WTC11 (cell line): ENCODE data around the gene SUV39H2. TPM values are rescaled to one million over a fixed set of nuclear protein-coding genes. Genes with fewer than 3 reads are reported as not detected.
"Not testable (repeated sequence)": the region's sequence is repeated elsewhere in the genome, so short reads cannot be mapped to it uniquely, and the experiment has no call there.

Source experiments
- ATAC-seq: fragments of 200-7000 bp; cut with Tn5 transposase; 2 replicates; pipeline ENCODE4 v1.10.0; 2021; ENCODE audit warnings: mild to moderate bottlenecking, moderate library complexity
- CTCF ChIA-PET: fragments of 300-600 bp; sonication (Branson Sonifier 250); formaldehyde crosslinking; loops from one replicate; lab custom pipeline; 2021; ENCODE audit warnings: antibody characterized with exemption; lab: Charles Lee
- POLR2A ChIA-PET: fragments of 350-600 bp; sonication (Branson Sonifier 250); formaldehyde crosslinking; loops from one replicate; lab custom pipeline; 2021; ENCODE audit warnings: antibody characterized with exemption; lab: Charles Lee
- DNase-seq: peaks from one replicate; pipeline ENCODE4 v3.0.0; 2021; ENCODE audit warnings: low spot score
- H3K27ac Mint-ChIP-seq: 2 replicates; pipeline ENCODE4 v1.8.0; 2021; ENCODE audit warnings: mixed read lengths
- H3K27me3 Mint-ChIP-seq: 2 replicates; pipeline ENCODE4 v1.8.0; 2021; ENCODE audit warnings: low read depth, mild to moderate bottlenecking, moderate library complexity, mixed read lengths
- H3K36me3 Mint-ChIP-seq: 2 replicates; pipeline ENCODE4 v1.8.0; 2021; ENCODE audit warnings: mixed read lengths
- H3K4me1 Mint-ChIP-seq: 2 replicates; pipeline ENCODE4 v1.8.0; 2022; ENCODE audit warnings: mixed read lengths
- H3K4me3 Mint-ChIP-seq: 2 replicates; pipeline ENCODE4 v1.8.0; 2021; ENCODE audit warnings: mild to moderate bottlenecking, moderate library complexity, mixed read lengths
- H3K9me3 Mint-ChIP-seq: 2 replicates; pipeline ENCODE4 v1.8.0; 2021; ENCODE audit warnings: mixed read lengths
- ATF1 ChIP-seq: sonication (generic); formaldehyde crosslinking; IDR thresholded peaks from 2 replicates; pipeline ENCODE4 v1.8.1; 2023; ENCODE audit warnings: mild to moderate bottlenecking, moderate library complexity, missing genetic modification reagents
- CREM ChIP-seq: sonication (generic); formaldehyde crosslinking; IDR thresholded peaks from 2 replicates; pipeline ENCODE4 v1.8.1; 2022; ENCODE audit warnings: mild to moderate bottlenecking, missing genetic modification reagents, moderate library complexity
- FOXJ3 ChIP-seq: sonication (generic); formaldehyde crosslinking; IDR thresholded peaks from 2 replicates; pipeline ENCODE4 v1.9.0; 2021; ENCODE audit warnings: missing genetic modification reagents, mild to moderate bottlenecking, borderline replicate concordance
- FOXK1 ChIP-seq: sonication (generic); formaldehyde crosslinking; IDR thresholded peaks from 2 replicates; pipeline ENCODE4 v1.8.0; 2022; ENCODE audit warnings: mild to moderate bottlenecking, moderate library complexity, missing genetic modification reagents
- HMGA2 ChIP-seq: fragments of 250-450 bp; sonication (Bioruptor Pico); IDR thresholded peaks from 2 replicates; pipeline ENCODE4 v1.4.0; 2021; ENCODE audit warnings: mild to moderate bottlenecking, moderate library complexity
- NFATC4 ChIP-seq: fragments of 250-450 bp; sonication (Bioruptor Pico); IDR thresholded peaks from 2 replicates; pipeline ENCODE4 v1.9.0; 2021; ENCODE audit warnings: mild to moderate bottlenecking
- RELA ChIP-seq: sonication (generic); formaldehyde crosslinking; IDR thresholded peaks from 2 replicates; pipeline ENCODE4 v1.8.1; 2022; ENCODE audit warnings: missing genetic modification reagents, mild to moderate bottlenecking, borderline replicate concordance
- RORB ChIP-seq: fragments of 250-450 bp; sonication (Bioruptor Pico); IDR thresholded peaks from 2 replicates; pipeline ENCODE4 v1.9.0; 2021; ENCODE audit warnings: mild to moderate bottlenecking
- TCF7 ChIP-seq: sonication (generic); formaldehyde crosslinking; IDR thresholded peaks from 2 replicates; pipeline ENCODE4 v1.8.0; 2022; ENCODE audit warnings: mild to moderate bottlenecking, low read depth, missing genetic modification reagents, moderate library complexity
- TEAD4 ChIP-seq: sonication (generic); formaldehyde crosslinking; IDR thresholded peaks from 2 replicates; pipeline ENCODE4 v1.8.0; 2022; ENCODE audit warnings: mild to moderate bottlenecking, missing genetic modification reagents
- ZNF425 ChIP-seq: fragments of 250-450 bp; sonication (Bioruptor Pico); conservative IDR thresholded peaks from 2 replicates; pipeline ENCODE4 v1.9.0; 2021; ENCODE audit warnings: mild to moderate bottlenecking
- ZNF671 ChIP-seq: fragments of 250-450 bp; sonication (Bioruptor Pico); IDR thresholded peaks from 2 replicates; pipeline ENCODE4 v1.8.0; 2021; ENCODE audit warnings: mild to moderate bottlenecking
- total RNA-seq: library from RNA; stranded (reverse); gene quantifications from 3 replicates; pipeline ENCODE4 v1.2.3, GENCODE V29; 2021
- TF ChIP-seq, protein P1 (sequence below): sonication (generic); formaldehyde crosslinking; IDR thresholded peaks from 2 replicates; pipeline ENCODE4 v1.8.1; 2023; ENCODE audit warnings: mild to moderate bottlenecking, missing genetic modification reagents, moderate library complexity
- TF ChIP-seq, protein P2 (sequence below): sonication (generic); formaldehyde crosslinking; IDR thresholded peaks from 2 replicates; pipeline ENCODE4 v1.8.1; 2023; ENCODE audit warnings: mild to moderate bottlenecking, missing genetic modification reagents, borderline replicate concordance
- TF ChIP-seq, protein P3 (sequence below): sonication (generic); formaldehyde crosslinking; IDR thresholded peaks from 2 replicates; pipeline ENCODE4 v1.8.1; 2022; ENCODE audit warnings: mild to moderate bottlenecking, moderate library complexity, missing genetic modification reagents
- TF ChIP-seq, protein P4 (sequence below): sonication (generic); formaldehyde crosslinking; IDR thresholded peaks from 2 replicates; pipeline ENCODE4 v1.8.0; 2022; ENCODE audit warnings: missing genetic modification reagents
- TF ChIP-seq, protein P5 (sequence below): sonication (generic); formaldehyde crosslinking; conservative IDR thresholded peaks from 2 replicates; pipeline ENCODE4 v1.8.1; 2023; ENCODE audit warnings: mild to moderate bottlenecking, low read depth, missing genetic modification reagents, moderate library complexity

The SUV39H2 gene
- total RNA-seq, 1 experiment from 2014 or later = 41.4 TPM

GRCh38 chr10:14860791-14861190, 17.9 kb upstream of the SUV39H2 start:
- Mint-ChIP-seq H3K27me3 (no peaks in the 10 kb centered on the region), H3K4me3 (no peak overlapping the region), H3K4me1 (no peaks in the 10 kb centered on the region), H3K9me3 (no peaks in the 10 kb centered on the region), H3K27ac (no peak overlapping the region), H3K36me3 (peaks cover 31% of the 10 kb centered on the region)
- CTCF ChIA-PET = no interaction called here
- ATAC-seq = no peak
- no peak for TF ChIP-seq RELA
- TF ChIP-seq ZNF425 (CRISPR knock-in tag) = no peak
- TF ChIP-seq TCF7 = no peak
- no peak for TF ChIP-seq TEAD4 (CRISPR knock-in tag)
- TF ChIP-seq ATF1 = no peak
- TF ChIP-seq, protein P1, sequence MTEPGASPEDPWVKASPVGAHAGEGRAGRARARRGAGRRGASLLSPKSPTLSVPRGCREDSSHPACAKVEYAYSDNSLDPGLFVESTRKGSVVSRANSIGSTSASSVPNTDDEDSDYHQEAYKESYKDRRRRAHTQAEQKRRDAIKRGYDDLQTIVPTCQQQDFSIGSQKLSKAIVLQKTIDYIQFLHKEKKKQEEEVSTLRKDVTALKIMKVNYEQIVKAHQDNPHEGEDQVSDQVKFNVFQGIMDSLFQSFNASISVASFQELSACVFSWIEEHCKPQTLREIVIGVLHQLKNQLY (CRISPR knock-in tag) = no peak
- no peak for TF ChIP-seq CREM (CRISPR knock-in tag)
- TF ChIP-seq RORB (CRISPR knock-in tag) = no peak
- TF ChIP-seq FOXK1 (CRISPR knock-in tag) = no peak
- no peak for TF ChIP-seq NFATC4 (CRISPR knock-in tag)
- TF ChIP-seq, protein P2, sequence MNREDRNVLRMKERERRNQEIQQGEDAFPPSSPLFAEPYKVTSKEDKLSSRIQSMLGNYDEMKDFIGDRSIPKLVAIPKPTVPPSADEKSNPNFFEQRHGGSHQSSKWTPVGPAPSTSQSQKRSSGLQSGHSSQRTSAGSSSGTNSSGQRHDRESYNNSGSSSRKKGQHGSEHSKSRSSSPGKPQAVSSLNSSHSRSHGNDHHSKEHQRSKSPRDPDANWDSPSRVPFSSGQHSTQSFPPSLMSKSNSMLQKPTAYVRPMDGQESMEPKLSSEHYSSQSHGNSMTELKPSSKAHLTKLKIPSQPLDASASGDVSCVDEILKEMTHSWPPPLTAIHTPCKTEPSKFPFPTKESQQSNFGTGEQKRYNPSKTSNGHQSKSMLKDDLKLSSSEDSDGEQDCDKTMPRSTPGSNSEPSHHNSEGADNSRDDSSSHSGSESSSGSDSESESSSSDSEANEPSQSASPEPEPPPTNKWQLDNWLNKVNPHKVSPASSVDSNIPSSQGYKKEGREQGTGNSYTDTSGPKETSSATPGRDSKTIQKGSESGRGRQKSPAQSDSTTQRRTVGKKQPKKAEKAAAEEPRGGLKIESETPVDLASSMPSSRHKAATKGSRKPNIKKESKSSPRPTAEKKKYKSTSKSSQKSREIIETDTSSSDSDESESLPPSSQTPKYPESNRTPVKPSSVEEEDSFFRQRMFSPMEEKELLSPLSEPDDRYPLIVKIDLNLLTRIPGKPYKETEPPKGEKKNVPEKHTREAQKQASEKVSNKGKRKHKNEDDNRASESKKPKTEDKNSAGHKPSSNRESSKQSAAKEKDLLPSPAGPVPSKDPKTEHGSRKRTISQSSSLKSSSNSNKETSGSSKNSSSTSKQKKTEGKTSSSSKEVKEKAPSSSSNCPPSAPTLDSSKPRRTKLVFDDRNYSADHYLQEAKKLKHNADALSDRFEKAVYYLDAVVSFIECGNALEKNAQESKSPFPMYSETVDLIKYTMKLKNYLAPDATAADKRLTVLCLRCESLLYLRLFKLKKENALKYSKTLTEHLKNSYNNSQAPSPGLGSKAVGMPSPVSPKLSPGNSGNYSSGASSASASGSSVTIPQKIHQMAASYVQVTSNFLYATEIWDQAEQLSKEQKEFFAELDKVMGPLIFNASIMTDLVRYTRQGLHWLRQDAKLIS (CRISPR knock-in tag) = no peak
- no peak for TF ChIP-seq ZNF671 (CRISPR knock-in tag)
- TF ChIP-seq HMGA2 (CRISPR knock-in tag) = no peak
- TF ChIP-seq, protein P3, sequence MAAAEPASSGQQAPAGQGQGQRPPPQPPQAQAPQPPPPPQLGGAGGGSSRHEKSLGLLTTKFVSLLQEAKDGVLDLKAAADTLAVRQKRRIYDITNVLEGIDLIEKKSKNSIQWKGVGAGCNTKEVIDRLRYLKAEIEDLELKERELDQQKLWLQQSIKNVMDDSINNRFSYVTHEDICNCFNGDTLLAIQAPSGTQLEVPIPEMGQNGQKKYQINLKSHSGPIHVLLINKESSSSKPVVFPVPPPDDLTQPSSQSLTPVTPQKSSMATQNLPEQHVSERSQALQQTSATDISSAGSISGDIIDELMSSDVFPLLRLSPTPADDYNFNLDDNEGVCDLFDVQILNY = no peak
- TF ChIP-seq, protein P4, sequence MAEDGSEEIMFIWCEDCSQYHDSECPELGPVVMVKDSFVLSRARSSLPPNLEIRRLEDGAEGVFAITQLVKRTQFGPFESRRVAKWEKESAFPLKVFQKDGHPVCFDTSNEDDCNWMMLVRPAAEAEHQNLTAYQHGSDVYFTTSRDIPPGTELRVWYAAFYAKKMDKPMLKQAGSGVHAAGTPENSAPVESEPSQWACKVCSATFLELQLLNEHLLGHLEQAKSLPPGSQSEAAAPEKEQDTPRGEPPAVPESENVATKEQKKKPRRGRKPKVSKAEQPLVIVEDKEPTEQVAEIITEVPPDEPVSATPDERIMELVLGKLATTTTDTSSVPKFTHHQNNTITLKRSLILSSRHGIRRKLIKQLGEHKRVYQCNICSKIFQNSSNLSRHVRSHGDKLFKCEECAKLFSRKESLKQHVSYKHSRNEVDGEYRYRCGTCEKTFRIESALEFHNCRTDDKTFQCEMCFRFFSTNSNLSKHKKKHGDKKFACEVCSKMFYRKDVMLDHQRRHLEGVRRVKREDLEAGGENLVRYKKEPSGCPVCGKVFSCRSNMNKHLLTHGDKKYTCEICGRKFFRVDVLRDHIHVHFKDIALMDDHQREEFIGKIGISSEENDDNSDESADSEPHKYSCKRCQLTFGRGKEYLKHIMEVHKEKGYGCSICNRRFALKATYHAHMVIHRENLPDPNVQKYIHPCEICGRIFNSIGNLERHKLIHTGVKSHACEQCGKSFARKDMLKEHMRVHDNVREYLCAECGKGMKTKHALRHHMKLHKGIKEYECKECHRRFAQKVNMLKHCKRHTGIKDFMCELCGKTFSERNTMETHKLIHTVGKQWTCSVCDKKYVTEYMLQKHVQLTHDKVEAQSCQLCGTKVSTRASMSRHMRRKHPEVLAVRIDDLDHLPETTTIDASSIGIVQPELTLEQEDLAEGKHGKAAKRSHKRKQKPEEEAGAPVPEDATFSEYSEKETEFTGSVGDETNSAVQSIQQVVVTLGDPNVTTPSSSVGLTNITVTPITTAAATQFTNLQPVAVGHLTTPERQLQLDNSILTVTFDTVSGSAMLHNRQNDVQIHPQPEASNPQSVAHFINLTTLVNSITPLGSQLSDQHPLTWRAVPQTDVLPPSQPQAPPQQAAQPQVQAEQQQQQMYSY (CRISPR knock-in tag) = no peak
- TF ChIP-seq FOXJ3 = no peak
- TF ChIP-seq, protein P5, sequence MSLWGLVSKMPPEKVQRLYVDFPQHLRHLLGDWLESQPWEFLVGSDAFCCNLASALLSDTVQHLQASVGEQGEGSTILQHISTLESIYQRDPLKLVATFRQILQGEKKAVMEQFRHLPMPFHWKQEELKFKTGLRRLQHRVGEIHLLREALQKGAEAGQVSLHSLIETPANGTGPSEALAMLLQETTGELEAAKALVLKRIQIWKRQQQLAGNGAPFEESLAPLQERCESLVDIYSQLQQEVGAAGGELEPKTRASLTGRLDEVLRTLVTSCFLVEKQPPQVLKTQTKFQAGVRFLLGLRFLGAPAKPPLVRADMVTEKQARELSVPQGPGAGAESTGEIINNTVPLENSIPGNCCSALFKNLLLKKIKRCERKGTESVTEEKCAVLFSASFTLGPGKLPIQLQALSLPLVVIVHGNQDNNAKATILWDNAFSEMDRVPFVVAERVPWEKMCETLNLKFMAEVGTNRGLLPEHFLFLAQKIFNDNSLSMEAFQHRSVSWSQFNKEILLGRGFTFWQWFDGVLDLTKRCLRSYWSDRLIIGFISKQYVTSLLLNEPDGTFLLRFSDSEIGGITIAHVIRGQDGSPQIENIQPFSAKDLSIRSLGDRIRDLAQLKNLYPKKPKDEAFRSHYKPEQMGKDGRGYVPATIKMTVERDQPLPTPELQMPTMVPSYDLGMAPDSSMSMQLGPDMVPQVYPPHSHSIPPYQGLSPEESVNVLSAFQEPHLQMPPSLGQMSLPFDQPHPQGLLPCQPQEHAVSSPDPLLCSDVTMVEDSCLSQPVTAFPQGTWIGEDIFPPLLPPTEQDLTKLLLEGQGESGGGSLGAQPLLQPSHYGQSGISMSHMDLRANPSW (CRISPR knock-in tag) = no peak
- POLR2A ChIA-PET = no interaction called here
- DNase-seq = no peak

DNA sequence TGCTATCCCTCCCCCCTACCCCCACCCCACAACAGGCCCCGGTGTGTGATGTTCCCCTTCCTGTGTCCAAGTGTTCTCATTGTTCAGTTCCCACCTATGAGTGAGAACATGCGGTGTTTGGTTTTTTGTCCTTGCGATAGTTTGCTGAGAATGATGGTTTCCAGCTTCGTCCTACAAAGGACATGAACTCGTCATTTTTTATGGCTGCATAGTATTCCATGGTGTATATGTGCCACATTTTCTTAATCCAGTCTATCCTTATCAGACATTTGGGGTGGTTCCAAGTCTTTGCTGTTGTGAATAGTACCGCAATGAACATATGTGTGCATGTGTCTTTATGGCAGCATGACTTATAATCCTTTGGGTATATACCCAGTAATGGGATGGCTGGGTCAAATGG, 14.2 kb upstream of the SUV39H2 start:
- DNase-seq, POLR2A ChIA-PET, H3K4me3 Mint-ChIP-seq, H3K4me1 Mint-ChIP-seq, H3K9me3 Mint-ChIP-seq, ATAC-seq, H3K27me3 Mint-ChIP-seq, CTCF ChIA-PET, H3K27ac Mint-ChIP-seq: not testable (repeated sequence)
- peaks cover 35% of the 10 kb centered on the region for H3K36me3 Mint-ChIP-seq

DNA sequence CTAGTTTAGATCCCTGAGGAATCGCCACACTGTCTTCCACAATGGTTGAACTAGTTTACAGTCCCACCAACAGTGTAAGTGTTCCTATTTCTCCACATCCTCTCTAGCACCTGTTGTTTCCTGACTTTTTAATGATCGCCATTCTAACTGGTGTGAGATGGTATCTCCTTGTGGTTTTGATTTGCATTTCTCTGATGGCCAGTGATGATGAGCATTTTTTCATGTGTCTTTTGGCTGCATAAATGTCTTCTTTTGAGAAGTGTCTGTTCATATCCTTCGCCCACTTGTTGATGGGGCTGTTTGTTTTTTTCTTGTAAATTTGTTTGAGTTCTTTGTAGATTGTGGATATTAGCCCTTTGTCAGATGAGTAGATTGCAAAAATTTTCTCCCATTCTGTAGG, 13.8 kb upstream of the SUV39H2 start:
- H3K27me3 Mint-ChIP-seq, H3K27ac Mint-ChIP-seq, POLR2A ChIA-PET, DNase-seq, CTCF ChIA-PET, H3K4me3 Mint-ChIP-seq, H3K4me1 Mint-ChIP-seq, ATAC-seq, H3K9me3 Mint-ChIP-seq: not testable (repeated sequence)
- H3K36me3 Mint-ChIP-seq = peaks cover 39% of the 10 kb centered on the region
